Hematopoietic multipotent progenitor cell treated with erythropoietin and hydrocortisone succinate and interleukin-3 and kit ligand, for 15 days (in vitro differentiated cells): ENCODE results near the gene TIGD2.
"Not testable (repeated sequence)": the region's sequence is repeated elsewhere in the genome, so short reads cannot be mapped to it uniquely, and the experiment has no call there.

ENCODE experiments used
- DNase-seq: peaks from one replicate; pipeline ENCODE4 v3.0.0-alpha.2; 2015; ENCODE audit warnings: low spot score

TIGD2 gene

DNA sequence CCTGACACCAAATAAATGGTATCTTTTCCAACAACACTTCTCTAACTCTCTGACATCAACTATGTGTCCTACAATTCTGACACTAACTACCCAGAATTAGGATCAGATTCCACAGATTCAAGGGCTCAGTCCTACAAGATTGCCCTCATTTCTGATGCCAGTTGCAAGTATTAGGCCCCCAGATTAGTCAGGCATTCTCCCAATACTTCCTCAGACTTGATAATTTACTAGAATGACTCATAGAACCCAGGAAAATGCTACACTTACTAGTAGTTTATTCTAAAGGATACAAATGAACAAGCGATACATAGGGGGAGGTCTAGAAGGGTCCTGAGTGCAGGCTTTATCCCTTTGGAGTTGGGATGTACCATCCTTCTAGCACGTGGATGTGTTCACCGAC, 8.5 kb downstream of the TIGD2 start:
- no peak for DNase-seq

DNA sequence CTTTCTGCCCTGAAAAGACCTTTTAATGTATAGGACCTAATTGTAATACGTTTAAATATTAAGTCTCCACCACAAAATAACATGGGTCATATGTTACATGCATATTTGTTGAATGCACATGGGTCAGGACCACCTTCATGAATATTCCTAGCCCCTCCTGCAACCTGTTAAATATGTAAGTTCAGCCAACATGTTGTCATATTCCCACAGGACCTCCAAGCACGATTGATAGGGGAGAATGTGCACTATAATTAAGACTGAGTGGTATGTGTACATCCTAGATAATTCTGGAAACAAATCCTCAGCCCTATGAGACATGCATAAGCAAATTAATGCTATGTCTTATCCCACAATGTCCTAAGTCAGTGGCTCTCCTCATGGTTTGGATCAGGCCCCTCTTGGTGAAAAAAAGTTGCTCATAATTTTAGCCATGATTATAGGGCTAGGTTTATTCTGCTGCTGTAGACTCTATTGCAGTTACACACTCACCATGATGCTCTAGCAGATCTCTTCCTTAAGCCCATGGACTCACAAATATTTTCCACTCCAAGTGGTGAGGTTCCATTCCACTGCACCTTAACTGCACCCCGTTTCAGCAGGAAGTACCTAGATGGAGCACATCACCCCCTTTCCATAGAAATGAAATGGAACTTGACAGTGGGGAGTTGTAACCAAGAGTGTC, 10.2 kb downstream of the TIGD2 start:
- no peak for DNase-seq

DNA sequence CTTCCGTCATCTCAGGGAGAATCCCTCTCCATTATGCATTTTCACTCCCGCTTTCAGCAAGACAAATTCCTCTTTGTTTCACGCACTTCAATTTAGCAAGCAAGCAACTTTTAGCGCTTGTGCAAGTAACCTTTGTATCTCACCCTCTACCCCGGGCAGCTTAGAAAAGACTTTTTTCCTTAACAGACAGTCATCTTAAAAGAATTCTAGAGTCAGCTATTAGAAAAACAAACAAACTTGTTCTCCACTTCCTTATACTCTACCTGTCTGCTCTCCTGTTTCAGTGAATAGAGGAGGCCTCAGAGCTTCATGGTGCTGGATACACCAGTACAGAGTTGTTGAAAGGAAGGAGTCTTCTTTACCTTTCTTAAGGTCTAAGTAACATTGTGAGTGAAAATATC, 12.1 kb downstream of the TIGD2 start:
- DNase-seq = no peak

DNA sequence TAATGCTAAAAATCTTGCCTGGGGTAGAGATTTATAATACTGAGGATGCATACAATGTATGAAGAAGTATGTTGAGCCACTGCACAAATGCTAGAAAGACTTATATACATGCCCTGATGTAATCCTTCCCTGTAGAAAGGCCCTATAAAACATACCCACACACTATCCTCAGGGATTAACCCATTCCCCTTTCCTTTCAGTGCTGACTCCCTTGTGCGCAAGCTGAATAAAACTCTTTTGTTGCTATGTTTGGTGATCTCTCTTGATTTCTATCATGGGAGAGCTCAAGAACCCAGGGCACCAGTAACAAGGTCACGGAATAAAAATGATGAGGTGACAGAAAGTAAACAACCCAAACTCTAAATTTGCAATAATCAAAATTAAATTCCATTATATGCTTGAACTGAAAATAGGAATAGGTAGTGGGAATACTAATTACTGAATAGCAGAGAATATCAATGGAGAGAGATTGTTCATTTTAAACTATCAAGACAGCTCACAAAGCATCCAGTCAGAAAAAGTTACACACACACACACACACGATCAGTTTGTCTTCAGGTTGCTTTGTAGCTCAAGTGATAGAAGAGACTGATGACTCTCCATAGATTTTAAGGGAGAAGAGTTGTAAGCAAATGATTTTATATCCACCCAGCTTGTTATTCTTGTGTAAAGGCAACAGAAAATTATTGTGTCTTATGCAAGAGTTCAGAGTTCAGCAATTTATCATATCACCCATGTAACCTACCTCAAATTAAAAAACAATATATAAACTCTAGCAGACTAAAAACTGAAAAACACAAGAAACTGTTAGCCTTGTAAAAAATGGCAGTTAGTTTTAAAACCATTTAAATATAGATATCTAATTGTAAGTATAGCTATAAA, 14.8 kb downstream of the TIGD2 start:
- DNase-seq = no peak

DNA sequence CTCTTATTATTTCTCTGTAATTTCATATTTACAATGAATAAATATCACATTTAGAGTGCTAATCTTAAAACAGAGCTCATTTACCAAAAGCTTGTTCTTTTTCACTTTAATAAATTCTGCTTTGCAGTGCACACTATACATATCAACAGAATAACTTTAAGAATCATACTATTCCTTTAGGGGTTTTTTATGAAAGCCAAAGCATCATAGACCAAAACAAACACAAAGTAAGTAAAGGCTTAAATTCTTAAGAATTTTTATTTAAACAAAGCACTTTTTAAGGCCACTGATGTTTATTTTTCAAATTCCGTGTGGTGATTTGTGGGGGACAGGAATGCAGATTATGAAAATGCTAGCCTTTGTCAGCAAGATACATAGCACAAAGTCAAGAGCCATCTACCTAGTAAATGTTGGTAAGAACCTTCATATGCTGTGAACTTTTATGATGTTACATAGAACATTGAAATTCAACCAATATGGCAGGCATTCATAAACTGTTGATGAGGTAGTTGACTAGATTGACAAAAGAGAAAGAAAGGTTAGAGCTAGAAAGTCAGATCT, 17.8 kb downstream of the TIGD2 start:
- DNase-seq = no peak

DNA sequence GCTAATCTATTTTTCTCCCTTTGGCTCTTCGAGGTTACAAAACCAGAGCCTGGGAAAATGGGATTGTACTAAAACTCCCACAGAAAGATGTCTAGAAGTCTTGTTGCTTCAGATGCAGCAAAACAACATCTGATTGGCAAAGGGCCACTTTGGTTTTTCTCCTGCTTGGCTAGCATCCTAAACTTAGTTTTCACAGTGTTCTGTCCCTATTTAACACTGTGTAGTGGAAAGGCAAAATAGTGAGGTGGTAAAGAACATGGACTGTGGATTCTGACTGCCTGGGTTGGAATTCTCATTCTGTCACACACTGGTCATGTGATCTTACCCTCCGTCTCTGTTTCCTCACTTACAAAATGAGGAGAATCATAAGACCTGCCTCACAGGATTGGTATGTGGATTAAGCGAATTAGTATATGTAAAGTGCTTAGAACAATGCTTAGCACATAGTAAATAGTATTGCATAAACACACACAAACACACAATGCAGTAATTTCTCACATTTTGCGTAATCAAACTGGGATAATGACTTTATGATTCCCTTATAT, 23.5 kb downstream of the TIGD2 start:
- DNase-seq = no peak

DNA sequence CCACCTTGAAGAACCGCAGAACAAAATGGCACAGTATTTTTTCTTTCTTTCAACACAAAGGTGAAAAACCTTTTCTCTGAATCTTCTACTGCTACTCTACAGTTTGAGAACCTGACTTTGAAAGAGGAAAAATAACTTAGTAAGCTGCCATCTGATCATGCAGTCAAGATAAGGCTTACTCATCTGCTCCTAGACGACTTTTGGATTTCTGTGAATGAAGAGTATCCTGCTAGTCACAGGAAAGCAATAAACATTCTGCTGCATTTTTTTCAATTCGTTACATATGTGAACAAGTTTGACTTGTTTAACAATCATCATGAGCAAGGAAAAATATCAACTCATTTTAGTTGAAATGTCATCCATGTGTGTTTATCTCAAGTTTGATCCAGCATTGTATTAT, 25.2 kb downstream of the TIGD2 start:
- DNase-seq = no peak

DNA sequence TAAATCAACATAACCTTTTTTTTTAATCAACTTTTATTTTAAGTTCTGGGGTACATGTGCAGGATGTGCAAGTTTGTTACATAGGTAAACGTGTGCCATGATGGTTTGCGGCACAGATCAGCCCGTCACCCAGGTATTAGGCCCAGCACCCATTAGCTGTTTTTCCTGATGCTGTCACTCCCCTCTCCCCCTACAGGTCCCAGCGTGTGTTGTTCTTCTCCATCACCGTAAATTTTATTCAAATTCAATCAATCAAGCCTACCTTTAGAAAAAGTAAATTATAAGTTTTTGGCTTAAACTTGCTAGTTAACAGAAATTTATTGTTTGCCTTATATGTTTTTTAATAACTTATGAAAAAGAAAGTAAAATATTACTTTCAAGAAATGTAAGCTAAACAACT, 25.9 kb downstream of the TIGD2 start:
- DNase-seq = no peak

DNA sequence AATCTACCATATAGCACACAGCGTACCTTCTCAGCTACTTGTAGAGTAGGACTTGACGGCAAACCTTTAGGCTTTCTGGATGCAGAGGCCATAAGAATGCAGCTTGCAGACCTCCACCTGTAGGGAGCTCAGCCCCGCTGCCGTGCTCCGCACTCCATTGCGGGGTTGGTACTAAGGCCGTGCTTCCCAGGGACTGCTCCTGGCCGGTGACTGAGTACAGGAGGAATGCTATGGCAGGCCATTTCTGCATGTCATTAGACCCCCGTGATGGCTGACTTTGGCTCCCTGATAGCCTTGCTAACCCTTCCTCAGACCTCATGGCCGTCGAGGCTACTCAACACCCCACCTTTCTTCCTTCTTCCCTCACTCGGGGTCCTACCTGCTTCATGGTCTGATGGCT, 26.4 kb downstream of the TIGD2 start:
- no peak for DNase-seq

DNA sequence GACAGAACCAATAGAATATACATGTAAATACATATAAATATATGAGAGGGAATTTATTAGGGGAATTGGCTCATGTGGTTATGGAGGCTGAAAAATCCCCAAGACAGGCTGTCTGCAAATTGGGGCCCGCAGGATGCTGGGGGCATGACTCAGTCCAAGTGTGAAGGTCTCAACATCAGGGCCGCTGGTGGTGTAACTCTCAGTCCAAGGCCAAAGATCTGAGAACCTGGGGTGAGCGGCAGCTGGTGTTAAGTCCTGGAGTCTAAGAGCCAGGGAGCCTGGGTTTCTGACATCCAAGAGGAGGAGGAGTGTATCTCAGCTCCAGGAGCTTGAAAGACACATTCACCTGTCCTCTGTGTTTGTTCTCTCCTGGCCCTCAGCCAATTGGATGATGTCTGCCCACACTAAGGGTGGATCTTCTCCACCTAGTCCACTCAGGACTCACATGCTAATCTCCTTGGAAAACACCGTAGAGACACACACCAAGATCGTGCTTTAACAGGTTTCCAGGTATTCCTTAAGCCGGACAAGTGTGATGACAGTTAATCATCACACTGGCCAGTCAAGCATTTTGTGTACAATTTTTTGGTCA, 28.9 kb downstream of the TIGD2 start:
- no peak for DNase-seq

DNA sequence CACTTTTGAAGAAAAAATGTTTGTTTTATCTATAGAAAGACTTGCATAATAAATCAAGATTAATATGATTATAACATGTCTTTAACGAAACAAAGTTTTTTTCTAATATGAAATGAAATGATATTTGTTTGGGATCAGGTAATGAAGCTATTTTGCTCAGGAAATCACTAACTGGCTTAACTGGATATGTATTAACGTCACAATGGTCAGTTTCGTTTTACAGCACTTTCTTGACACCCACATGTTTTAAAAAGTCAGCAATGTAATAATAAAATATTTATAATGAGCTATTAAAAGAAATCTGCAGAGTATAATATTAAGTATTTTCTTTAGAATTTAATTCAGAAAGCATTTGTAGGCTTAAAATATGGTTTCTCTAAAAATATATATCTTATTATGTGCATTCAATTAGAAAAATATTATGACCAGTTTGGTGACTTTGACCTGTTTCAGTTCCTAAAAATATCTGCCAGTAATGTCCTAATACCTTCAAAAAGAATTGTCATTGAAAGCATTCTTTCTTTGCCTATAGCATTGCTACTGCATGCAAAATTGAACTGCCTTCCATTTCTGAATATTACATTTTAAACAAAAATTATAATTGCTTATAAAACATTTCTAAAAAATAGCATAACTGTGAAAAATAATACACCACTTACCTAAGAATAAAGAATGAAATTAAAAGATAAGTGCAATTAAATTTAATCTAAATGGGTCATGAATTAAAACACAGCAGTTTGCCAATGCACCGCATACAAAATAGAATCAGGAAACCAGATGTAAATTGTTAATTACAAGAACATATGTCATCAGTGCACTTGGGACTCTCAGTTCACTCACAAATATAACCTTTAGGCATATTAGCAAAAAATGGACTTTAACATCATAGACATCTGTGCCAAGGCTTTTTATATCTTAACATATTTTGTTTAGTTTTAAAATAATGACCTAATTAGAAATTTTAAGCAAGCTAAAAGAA, 31.6 kb downstream of the TIGD2 start:
- no peak for DNase-seq

DNA sequence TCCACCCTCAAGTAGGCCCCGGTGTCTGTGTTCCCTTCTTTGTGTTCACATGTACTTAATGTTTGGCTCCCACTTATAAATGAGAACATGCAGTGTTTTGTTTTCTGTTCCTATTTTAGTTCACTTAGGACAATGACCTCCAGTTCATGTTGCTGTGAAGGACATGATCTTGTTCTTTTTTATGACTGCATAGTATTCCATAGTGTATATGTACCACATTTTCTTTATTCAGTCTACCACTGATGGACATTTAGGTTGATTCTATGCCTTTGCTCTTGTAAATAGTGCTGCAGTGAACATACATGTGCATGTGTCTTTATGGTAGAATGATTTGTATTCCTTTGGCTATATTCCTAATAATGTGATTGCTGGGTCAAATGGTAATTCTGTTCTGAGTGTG, 33.3 kb downstream of the TIGD2 start:
- DNase-seq = not testable (repeated sequence)

DNA sequence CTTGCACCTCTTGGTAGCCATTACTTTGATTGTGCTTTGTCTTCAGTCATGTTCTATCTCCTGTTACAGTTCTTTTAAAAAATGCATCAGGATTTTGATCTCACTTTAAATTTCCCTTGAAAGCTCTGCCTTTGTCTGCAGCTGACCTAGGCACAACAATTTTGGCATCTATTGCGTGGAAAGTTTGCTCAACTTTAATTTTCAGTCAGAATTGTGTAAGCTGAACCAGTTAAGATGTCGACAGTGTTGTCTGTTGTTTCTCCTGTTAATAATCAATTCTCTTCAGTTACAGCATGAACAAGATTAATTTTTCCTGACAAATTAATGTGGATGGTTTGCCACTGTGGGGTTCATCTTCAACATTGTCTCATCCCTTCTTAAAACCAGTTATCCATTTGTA, 34.9 kb downstream of the TIGD2 start:
- no peak for DNase-seq

DNA sequence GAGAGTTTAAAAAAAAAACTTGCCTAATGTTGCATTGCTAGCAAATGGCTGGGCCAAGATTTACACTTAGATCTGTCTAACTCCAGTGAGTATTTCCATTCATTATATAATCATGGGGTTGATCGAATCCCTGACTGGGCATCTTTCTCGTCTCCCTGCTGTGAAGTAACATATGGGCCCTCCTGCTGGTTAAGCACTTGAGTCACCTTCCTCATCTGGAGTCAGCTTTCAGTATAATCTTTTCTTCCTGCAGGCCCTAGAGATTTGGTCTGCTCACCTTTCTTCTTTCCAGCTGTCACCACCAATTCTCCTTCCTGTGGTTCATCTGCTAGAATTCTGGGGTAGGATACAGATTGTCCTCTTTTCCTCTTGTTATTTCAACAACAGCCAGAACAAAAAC, 41.6 kb downstream of the TIGD2 start:
- DNase-seq = no peak

DNA sequence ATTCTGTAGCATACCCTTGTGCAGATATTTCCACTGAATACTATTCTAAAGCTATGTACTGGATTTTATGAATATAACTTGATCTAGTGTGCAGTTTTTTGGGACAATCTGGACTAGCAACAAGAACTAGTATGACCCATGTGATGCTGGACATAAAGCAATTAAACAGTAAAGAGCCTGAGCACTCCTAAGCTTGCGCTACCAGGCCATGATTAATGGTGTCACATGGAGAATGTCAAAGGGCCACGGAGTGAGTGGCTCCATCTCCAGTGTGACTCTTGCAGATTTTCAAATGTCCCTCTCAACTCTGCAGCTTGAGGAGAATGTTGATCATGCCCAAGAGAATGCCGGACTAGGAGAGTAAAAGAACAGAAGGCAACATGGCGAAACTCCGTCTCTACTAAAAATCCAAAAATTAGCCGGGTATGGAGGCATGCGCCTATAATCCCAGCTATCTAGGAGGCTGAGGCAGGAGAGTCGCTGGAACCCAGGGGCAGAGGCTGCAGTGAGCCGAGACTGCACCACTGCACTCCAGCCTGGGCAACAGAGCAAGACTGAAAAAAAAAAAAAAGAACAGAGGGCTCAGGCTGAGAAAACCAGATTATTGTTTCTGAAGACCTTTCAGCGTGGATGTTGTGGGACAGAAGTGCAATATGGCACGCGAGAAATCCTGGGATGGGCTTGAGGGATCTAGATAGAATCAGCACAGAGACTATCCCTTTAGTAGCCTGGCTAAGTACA, 45.0 kb downstream of the TIGD2 start:
- no peak for DNase-seq

DNA sequence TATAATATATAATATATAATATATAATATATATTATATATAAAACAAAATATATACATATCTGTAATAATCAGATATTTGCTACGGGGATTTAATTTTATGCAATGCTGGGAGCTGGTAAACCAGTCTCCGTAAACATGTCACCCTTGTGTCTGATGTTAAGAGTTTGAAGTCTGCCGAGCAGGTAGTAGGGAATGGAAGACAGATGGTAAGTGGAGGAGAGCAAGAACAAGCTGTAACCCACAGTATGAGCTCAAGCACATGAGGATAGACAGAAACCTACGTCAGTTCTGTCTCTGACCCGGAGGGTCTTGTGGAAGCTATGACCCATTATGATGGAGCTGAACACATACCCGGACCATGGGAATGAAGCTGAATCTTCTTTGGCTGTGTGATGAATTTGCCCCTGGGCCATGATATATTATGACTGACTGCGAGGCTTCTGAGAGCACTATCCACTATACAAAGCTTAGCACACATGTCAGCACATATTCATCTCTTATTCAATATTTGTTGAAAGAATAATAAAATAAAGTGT, 46.2 kb downstream of the TIGD2 start:
- no peak for DNase-seq

DNA sequence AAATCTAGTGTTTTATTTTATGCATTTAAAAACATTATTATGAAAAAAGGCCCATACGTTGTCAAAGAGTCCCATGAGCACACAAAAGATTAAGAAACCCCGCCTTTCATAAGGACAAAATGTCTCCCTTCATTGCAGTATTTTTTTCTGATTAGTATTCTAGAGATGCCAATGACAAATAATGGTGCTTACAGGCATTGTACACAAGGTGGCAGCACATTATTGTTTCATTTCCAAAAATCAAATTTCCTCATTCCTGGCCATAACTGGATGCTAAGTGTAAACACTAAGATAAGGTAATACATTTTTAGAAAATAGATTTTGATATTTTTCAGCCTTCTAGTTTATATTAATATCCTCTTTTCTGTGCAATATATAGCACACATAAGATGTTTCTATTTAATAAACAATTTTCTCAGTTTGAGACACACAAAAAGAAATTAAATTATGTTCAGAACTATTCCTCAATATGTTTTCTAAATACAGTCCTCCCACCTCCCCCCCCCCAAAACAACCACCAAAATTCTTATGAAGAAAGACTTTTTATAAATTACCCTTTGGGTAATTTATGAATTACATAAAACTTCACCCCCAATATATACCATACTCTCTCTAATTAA, 47.7 kb downstream of the TIGD2 start:
- peak; percentile 20 for DNase-seq

DNA sequence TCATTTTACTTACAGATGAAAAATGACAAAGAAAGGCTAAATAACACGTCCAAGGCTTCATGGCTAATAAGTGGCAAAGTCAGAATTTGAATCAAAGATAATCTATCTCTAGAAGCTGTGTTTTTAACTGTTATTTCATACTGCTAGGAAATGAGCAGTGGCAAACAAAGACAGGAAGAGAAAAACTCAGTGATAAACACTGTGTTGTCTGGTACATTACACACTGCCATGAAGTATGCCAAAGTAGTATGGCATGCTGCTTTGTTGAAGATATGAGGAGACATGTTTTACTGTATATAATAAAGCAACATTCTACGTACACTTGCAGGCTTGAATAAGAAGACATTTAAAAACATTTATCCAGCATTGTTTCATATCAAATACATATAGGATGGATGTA, 49.5 kb downstream of the TIGD2 start:
- DNase-seq = no peak

DNA sequence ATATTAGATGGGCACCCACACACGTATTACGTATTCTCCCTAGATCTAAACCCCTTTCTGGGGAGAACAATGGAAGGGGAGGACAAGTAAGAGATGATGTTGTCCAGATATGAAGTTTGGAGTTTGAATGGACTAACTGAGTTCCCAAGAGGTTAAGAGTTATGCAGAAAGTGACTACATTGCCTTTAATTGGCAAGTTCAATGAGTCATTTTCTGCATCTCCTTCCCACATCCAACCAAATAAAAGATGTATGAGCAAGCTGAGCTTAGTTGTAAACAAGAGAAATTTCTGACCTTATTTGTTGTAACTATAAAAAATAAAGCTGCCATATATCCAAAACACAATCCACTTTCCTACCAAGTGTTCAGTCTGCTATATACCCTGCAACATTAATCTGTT, 50.5 kb downstream of the TIGD2 start:
- DNase-seq = no peak

DNA sequence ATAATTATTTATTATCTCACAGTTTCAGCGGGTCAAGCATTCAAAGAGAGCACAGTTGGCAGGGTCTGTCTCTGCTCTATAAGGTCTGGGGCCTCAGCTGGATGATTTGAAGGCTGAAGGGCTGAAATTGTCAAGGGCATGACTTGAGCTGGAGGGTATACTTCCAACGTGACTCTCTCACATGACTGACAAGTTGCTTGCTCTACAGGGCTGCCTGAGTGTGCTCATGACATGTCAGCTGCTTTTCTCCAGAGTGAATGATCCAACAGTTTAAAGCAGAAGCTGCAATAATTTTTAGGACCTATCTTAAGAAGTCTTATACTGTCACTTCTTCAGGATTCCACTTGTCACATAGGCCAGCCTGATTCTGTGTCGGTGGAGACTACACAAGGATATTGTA, 51.2 kb downstream of the TIGD2 start:
- no peak for DNase-seq
